Measurements from ENCODE around the gene AP2A1. TPM values are rescaled to one million over a fixed set of nuclear protein-coding genes. Genes with fewer than 3 reads are reported as not detected.

Gene AP2A1
- total RNA-seq, 4 donors from 2014 or later, result 50.7 to 77.8 (median 65.8) TPM

DNA sequence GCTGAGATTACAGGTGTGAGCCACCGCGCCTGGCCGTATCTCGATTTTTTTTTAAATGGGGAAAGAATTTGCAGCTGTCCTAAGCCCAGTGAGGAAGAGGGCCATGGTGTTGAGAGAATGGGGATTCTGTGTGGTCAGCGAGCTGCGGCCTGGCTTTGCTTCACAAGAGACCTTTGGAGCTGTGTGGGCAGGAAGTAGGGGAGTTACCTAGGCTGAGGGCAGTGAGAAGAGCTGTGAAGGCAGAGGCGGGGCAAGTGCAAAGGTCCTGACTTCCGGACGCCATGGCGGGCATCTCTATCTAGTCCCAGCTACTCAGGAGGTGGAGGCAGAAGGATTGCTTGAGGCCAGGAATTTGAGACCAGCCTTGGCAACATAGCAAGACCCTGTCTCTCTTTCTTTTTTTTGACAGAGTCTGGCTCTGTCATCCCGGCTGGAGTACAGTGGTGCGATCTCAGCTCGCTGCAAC lies 4.9 kb downstream of the AP2A1 start:
- intact Hi-C loops (cut with DNase I), result no loop called here
- TF ChIP-seq POLR2A (IDR thresholded peaks at IDR 0.05), result no peak
- TF ChIP-seq, protein P1, sequence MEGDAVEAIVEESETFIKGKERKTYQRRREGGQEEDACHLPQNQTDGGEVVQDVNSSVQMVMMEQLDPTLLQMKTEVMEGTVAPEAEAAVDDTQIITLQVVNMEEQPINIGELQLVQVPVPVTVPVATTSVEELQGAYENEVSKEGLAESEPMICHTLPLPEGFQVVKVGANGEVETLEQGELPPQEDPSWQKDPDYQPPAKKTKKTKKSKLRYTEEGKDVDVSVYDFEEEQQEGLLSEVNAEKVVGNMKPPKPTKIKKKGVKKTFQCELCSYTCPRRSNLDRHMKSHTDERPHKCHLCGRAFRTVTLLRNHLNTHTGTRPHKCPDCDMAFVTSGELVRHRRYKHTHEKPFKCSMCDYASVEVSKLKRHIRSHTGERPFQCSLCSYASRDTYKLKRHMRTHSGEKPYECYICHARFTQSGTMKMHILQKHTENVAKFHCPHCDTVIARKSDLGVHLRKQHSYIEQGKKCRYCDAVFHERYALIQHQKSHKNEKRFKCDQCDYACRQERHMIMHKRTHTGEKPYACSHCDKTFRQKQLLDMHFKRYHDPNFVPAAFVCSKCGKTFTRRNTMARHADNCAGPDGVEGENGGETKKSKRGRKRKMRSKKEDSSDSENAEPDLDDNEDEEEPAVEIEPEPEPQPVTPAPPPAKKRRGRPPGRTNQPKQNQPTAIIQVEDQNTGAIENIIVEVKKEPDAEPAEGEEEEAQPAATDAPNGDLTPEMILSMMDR (IDR thresholded peaks at IDR 0.05), result no peak
- WGBS, 2 donors, result 90 to 91% methylated on average over 12 to 13 of the region's 13 CpGs

DNA sequence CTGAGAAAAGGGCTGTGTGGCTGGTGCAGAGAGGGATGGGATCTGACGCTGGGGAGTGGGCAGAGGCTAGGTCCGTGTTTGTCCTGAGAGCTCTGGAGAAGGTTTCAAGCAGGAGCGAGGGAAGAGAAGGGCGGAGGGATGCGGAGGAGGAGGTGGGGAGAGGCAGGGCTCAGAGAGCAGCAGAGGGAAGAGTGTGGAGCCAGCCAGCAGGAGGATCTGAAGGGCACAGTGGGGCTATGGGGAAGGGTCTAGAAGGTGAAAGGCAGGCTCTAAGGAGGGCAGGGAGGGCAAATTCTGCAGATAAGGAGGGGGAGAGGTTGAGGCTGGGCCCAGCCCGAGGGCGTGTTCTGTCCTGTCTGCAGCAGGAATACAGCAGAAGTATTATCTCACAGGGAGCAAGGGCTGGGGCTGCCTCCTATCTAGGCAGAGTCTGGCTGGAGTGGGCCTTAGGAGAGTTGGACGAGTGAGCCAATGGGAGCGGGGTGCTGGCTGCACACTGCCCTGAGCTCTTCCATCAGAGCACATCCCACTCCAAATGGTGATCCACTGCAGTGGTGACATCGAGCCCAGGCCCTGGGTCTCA lies 6.1 kb downstream of the AP2A1 start:
- intact Hi-C loops (cut with DNase I), result no loop called here
- no peaks in the 10 kb centered on the region for H3K9me3 ChIP-seq
- H3K36me3 ChIP-seq, result peaks cover 0 to 36% (median 0%) of the 10 kb centered on the region in 3 donors
- TF ChIP-seq, protein P1 (IDR thresholded peaks at IDR 0.05), result no peak
- no peak for TF ChIP-seq POLR2A (IDR thresholded peaks at IDR 0.05)
- WGBS, 2 donors, result 73 to 75% methylated on average over 6 to 7 of the region's 10 CpGs
- DNase-seq, result no peak
- H3K27me3 ChIP-seq, result no peaks in the 10 kb centered on the region
- H3K4me1 ChIP-seq, result peaks cover 6 to 45% (median 7%) of the 10 kb centered on the region in 3 donors
- H3K4me3 ChIP-seq, result no peak overlapping the region
- no peak overlapping the region for H3K27ac ChIP-seq

More for the DNA sequence above, 4.9 kb downstream of the AP2A1 start:
- Histone ChIP-seq H3K36me3 (peaks cover 0 to 34% (median 0%) of the 10 kb centered on the region in 3 donors), H3K4me1 (peaks cover 12 to 51% (median 13%) of the 10 kb centered on the region in 3 donors), H3K9me3 (no peaks in the 10 kb centered on the region), H3K27ac (no peak overlapping the region), H3K4me3 (no peak overlapping the region), H3K27me3 (no peaks in the 10 kb centered on the region)
- no peak for DNase-seq

DNA sequence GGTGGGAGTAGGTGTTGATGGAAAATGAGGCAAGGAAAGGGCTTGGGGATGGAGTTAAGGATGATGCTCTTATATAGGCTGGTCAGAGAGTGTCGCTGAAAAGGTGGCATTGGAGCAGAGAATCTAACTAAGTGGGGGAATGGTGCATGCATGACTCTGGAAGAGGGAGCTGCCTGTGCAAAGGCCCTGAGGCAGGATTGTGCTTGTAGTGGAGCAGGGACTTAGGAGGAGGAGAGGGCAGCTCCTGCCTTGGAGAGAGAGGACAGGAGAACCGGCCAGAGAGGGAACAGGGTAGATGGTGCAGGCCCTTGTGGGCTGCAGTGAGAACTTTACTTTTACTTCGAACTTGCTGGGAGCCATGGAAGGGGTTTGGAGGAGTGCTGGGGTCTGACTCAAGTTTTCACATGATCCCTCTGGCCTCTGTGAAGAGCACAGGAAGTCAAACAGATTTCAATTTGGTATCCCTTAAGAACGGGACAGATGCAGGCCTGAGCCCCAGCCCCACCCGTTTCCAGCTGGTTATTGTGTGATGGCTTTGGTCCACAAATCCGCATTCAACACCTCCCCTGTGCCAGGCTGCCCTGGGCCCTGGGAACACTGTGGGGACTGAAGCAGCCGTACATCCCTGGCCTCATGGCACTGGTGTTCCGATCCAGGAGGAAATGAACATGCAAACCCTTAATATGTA lies 7.0 kb downstream of the AP2A1 start:
- WGBS, 2 donors, result 64 to 77% methylated on average over 5 to 8 of the region's 8 CpGs
- H3K36me3 ChIP-seq, result peaks cover 0 to 36% (median 0%) of the 10 kb centered on the region in 3 donors
- no peaks in the 10 kb centered on the region for H3K27me3 ChIP-seq
- no peak for DNase-seq
- peaks cover 0 to 36% (median 0%) of the 10 kb centered on the region in 3 donors for H3K4me1 ChIP-seq
- no peak overlapping the region for H3K4me3 ChIP-seq
- no peak overlapping the region for H3K27ac ChIP-seq
- no peak for TF ChIP-seq POLR2A (IDR thresholded peaks at IDR 0.05)
- TF ChIP-seq, protein P1 (IDR thresholded peaks at IDR 0.05), result no peak
- no peaks in the 10 kb centered on the region for H3K9me3 ChIP-seq
- intact Hi-C loops (cut with DNase I), result no loop called here

GRCh38 chr19:49774969-49775368 lies 8.2 kb downstream of the AP2A1 start:
- Histone ChIP-seq H3K27ac (no peak overlapping the region), H3K4me3 (no peak overlapping the region), H3K9me3 (no peaks in the 10 kb centered on the region), H3K4me1 (peaks cover 0 to 24% (median 0%) of the 10 kb centered on the region in 3 donors), H3K27me3 (no peaks in the 10 kb centered on the region), H3K36me3 (peaks cover 0 to 36% (median 0%) of the 10 kb centered on the region in 3 donors)
- TF ChIP-seq POLR2A (IDR thresholded peaks at IDR 0.05), result no peak
- TF ChIP-seq, protein P1 (IDR thresholded peaks at IDR 0.05), result no peak
- 86 to 95% methylated on average over 8 of the region's 8 CpGs for WGBS, 2 donors
- no peak for DNase-seq
- intact Hi-C loops (cut with DNase I), result no loop called here

DNA sequence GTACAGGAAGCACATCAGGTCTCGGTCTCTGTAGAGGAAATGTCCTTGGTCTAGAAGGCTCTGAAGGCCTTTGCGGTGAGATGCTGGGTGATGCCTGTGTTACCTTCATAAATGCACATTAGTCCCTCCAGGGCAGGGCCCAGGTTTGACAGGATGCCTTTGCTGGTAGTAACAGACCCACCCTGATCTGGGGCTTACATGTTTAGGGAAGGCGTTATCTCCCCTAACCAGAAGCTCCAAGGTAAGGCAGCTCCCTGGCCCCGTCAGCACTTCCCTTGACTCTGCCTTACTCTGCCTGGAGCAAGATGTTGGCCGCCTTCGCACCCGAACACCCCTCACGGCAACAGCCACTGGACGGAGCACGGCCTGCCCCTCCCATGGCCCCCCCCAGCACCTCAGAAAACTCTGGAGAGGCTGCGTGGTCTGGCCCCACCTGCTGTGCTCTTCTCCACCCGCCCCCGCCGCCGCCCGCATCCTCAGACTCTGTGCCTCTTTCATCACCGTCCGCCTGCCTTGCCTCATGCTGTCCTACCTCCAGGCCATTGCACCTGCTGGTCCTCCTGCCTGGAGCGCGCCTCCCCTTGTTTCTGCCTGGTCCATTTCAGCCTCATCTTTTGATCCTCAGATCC lies 9.1 kb downstream of the AP2A1 start:
- peaks cover 0 to 42% (median 0%) of the 10 kb centered on the region in 3 donors for H3K36me3 ChIP-seq
- intact Hi-C loops (cut with DNase I), result no loop called here
- H3K27me3 ChIP-seq, result no peaks in the 10 kb centered on the region
- H3K9me3 ChIP-seq, result no peaks in the 10 kb centered on the region
- H3K27ac ChIP-seq, result peak overlapping the region in 1 of 4 donors; percentile 13
- H3K4me3 ChIP-seq, result no peak overlapping the region
- TF ChIP-seq, protein P1 (IDR thresholded peaks at IDR 0.05), result no peak
- no peak for TF ChIP-seq POLR2A (IDR thresholded peaks at IDR 0.05)
- DNase-seq, result no peak
- WGBS, 2 donors, result 76 to 80% methylated on average over 11 to 13 of the region's 20 CpGs
- H3K4me1 ChIP-seq, result peaks cover 0 to 32% (median 0%) of the 10 kb centered on the region in 3 donors
